Muscle of leg (tissue), 11 donors: ENCODE data around the gene CRISPLD2. TPM values are rescaled to one million over a fixed set of nuclear protein-coding genes. Genes with fewer than 3 reads are reported as not detected.
A peak's percentile ranks its signal among the peaks of the same experiment; 100 is the strongest.

Experiments used
- DNase-seq: peaks from one replicate; pipeline ENCODE4 v3.0.0; 2013
- H3K27ac ChIP-seq: one replicate; pipeline ENCODE4 v1.5.1; 2013; ENCODE audit warnings: mild to moderate bottlenecking, low read length, control low read depth
- H3K27me3 ChIP-seq: one replicate; pipeline ENCODE4 v1.6.1; 2013; ENCODE audit warnings: low read length; ENCODE audit not compliant: control insufficient read depth, insufficient read depth
- H3K36me3 ChIP-seq: one replicate; pipeline ENCODE4 v1.6.1; 2013; ENCODE audit warnings: low read length; ENCODE audit not compliant: control insufficient read depth, insufficient read depth
- H3K4me1 ChIP-seq: one replicate; pipeline ENCODE4 v1.6.1; 2013; ENCODE audit warnings: low read length; ENCODE audit not compliant: control insufficient read depth, insufficient read depth
- H3K4me3 ChIP-seq: one replicate; pipeline ENCODE4 v1.5.1; 2013; ENCODE audit warnings: low read length, control low read depth
- H3K9me3 ChIP-seq: replicated peaks from 2 replicates; pipeline ENCODE4 v1.6.1; 2013; ENCODE audit warnings: low read depth, low read length; ENCODE audit not compliant: control insufficient read depth
- WGBS: methylation state at CpG from one replicate; pipeline ENCODE4 v1.1.5; 2013; ENCODE audit warnings: missing lambda C conversion rate; ENCODE audit not compliant: insufficient coverage; 5-methylcytosine and 5-hydroxymethylcytosine counted together
- polyA plus RNA-seq, 8 donors: library from polyadenylated mRNA; unstranded; fragments of 120-200 nt; gene quantifications; one replicate each; pipeline versions ENCODE4 v1.2.1 to v1.2.3, GENCODE V29; 2013; ENCODE audit warnings: inconsistent platforms in 1 of 8, low replicate concordance in 1 of 8; ENCODE audit not compliant: insufficient read length in 8 of 8, insufficient read depth in 1 of 8
- total RNA-seq: library from RNA; stranded (reverse); fragments of 120-200 nt; gene quantifications from one replicate; pipeline ENCODE4 v1.2.4, GENCODE V29; 2013

The CRISPLD2 gene
- total and polyA plus RNA-seq, 9 donors: 5.2 to 10.4 (median 6.4) TPM

GRCh38 chr16:84926462-84926861 lies 106.7 kb downstream of the CRISPLD2 start:
- H3K27me3 ChIP-seq: peaks cover 10% of the 10 kb centered on the region
- H3K4me1 ChIP-seq: peaks cover 58% of the 10 kb centered on the region
- no peak overlapping the region for H3K4me3 ChIP-seq
- 25% methylated on average over 4 of the region's 7 CpGs for WGBS
- no peaks in the 10 kb centered on the region for H3K36me3 ChIP-seq
- peaks cover 4% of the 10 kb centered on the region for H3K9me3 ChIP-seq
- DNase-seq: no peak
- H3K27ac ChIP-seq: no peak overlapping the region

- peaks cover 4% of the 10 kb centered on the region for H3K9me3 ChIP-seq
- no peaks in the 10 kb centered on the region for H3K36me3 ChIP-seq
- peak; percentile 61 for DNase-seq
- 78% methylated on average over 22 of the region's 34 CpGs for WGBS
- H3K4me1 ChIP-seq: peaks cover 58% of the 10 kb centered on the region
- no peak overlapping the region for H3K27ac ChIP-seq
- no peak overlapping the region for H3K4me3 ChIP-seq
- H3K27me3 ChIP-seq: peaks cover 10% of the 10 kb centered on the region
Measured at GRCh38 chr16:84927621-84928591, 108.1 kb downstream of the CRISPLD2 start.

GRCh38 chr16:84928679-84929420 lies 109.1 kb downstream of the CRISPLD2 start:
- Histone ChIP-seq H3K36me3 (no peaks in the 10 kb centered on the region), H3K4me3 (no peak overlapping the region), H3K27ac (peak overlapping the region; percentile 35), H3K27me3 (peaks cover 10% of the 10 kb centered on the region), H3K9me3 (peaks cover 4% of the 10 kb centered on the region), H3K4me1 (peaks cover 60% of the 10 kb centered on the region)
- DNase-seq: peak; percentile 86
- WGBS: 45% methylated on average over 10 of the region's 16 CpGs

GRCh38 chr16:84929421-84930297 lies 109.9 kb downstream of the CRISPLD2 start:
- Histone ChIP-seq H3K9me3 (peaks cover 4% of the 10 kb centered on the region), H3K27me3 (peaks cover 10% of the 10 kb centered on the region), H3K27ac (peak overlapping the region; percentile 29), H3K4me3 (no peak overlapping the region), H3K4me1 (peaks cover 60% of the 10 kb centered on the region), H3K36me3 (no peaks in the 10 kb centered on the region)
- WGBS: 52% methylated on average over 31 of the region's 36 CpGs
- peak; percentile 55 for DNase-seq

GRCh38 chr16:84930298-84931106 lies 110.7 kb downstream of the CRISPLD2 start:
- Histone ChIP-seq H3K4me3 (no peak overlapping the region), H3K36me3 (no peaks in the 10 kb centered on the region), H3K27ac (no peak overlapping the region), H3K27me3 (peaks cover 10% of the 10 kb centered on the region), H3K9me3 (peaks cover 4% of the 10 kb centered on the region), H3K4me1 (peaks cover 57% of the 10 kb centered on the region)
- 61% methylated on average over 5 of the region's 8 CpGs for WGBS
- DNase-seq: no peak

- Histone ChIP-seq H3K36me3 (no peaks in the 10 kb centered on the region), H3K4me1 (peaks cover 57% of the 10 kb centered on the region), H3K27ac (no peak overlapping the region), H3K4me3 (no peak overlapping the region), H3K27me3 (peaks cover 10% of the 10 kb centered on the region), H3K9me3 (peaks cover 4% of the 10 kb centered on the region)
- no peak for DNase-seq
- 94% methylated on average over 3 of the region's 4 CpGs for WGBS
Measured at GRCh38 chr16:84931107-84931494, 111.3 kb downstream of the CRISPLD2 start.

GRCh38 chr16:84931506-84931905 lies 111.7 kb downstream of the CRISPLD2 start:
- H3K4me3 ChIP-seq: no peak overlapping the region
- peaks cover 57% of the 10 kb centered on the region for H3K4me1 ChIP-seq
- H3K9me3 ChIP-seq: peaks cover 4% of the 10 kb centered on the region
- no peaks in the 10 kb centered on the region for H3K36me3 ChIP-seq
- H3K27ac ChIP-seq: no peak overlapping the region
- peaks cover 10% of the 10 kb centered on the region for H3K27me3 ChIP-seq
- WGBS: 80% methylated on average over 6 of the region's 8 CpGs
- DNase-seq: no peak

GRCh38 chr16:84932681-84933080 lies 112.9 kb downstream of the CRISPLD2 start:
- Histone ChIP-seq H3K27me3 (peaks cover 10% of the 10 kb centered on the region), H3K36me3 (no peaks in the 10 kb centered on the region), H3K4me3 (no peak overlapping the region), H3K4me1 (peaks cover 57% of the 10 kb centered on the region), H3K27ac (peak overlapping the region; percentile 2), H3K9me3 (peaks cover 4% of the 10 kb centered on the region)
- WGBS: 50% methylated on average over 5 of the region's 5 CpGs
- peak; percentile 65 for DNase-seq
